Measurements from ENCODE around the gene TSPAN31.

GRCh38 chr12:57743769-57744168 is 1.1 kb upstream of the TSPAN31 start:
- TF ChIP-seq POLR2A (IDR thresholded peaks at IDR 0.05) = no peak
- TF ChIP-seq POLR2AphosphoS5 (IDR thresholded peaks at IDR 0.05) = no peak

All from spleen (tissue), 3 donors.